K562 treated with DMSO at 1 percent for 4 hours (cell line): ENCODE data around the gene NDUFB10. TPM values are rescaled to one million over a fixed set of nuclear protein-coding genes. Genes with fewer than 3 reads are reported as not detected.

Experiments
- total RNA-seq: library from RNA; unstranded; fragments of 300-600 nt; gene quantifications from 2 replicates; pipeline ENCODE4 v1.2.3, GENCODE V29; 2022; ENCODE audit not compliant: insufficient read depth

Gene NDUFB10
- total RNA-seq: 214 and 219 TPM in 2 replicates

GRCh38 chr16:1959269-1960039, at the start of gene NDUFB10:
NDUFB10 (plus strand) TSS chr16:1959538; CDS start chr16:1959625, 87 bp downstream.

GRCh38 chr16:1918351-1919326, 40.7 kb upstream of the NDUFB10 start, which contains the start of gene HS3ST6:
HS3ST6 (minus strand) TSS chr16:1918415; CDS start chr16:1918323, 92 bp downstream.

GRCh38 chr16:1942810-1943726, 16.3 kb upstream of the NDUFB10 start, which contains the start of gene MSRB1:
MSRB1 (minus strand) TSS chr16:1943199; CDS start chr16:1943156, 43 bp downstream.

GRCh38 chr16:1964506-1965395, 5.4 kb downstream of the NDUFB10 start, which contains the start of gene RPS2:
RPS2 (minus strand) TSS chr16:1964826; CDS start chr16:1964625, 201 bp downstream.

GRCh38 chr16:1966460-1966859, 7.1 kb downstream of the NDUFB10 start, which contains the start of gene RNF151:
RNF151 (plus strand) TSS chr16:1966856; CDS start chr16:1966882, 26 bp downstream.

GRCh38 chr16:1971796-1972489, 12.6 kb downstream of the NDUFB10 start, which contains the start of gene TBL3:
TBL3 (plus strand) TSS chr16:1972053; CDS start chr16:1972165, 112 bp downstream.

GRCh38 chr16:1981398-1981836, 22.1 kb downstream of the NDUFB10 start, which contains the start of gene NOXO1:
NOXO1 (minus strand) TSS chr16:1981469; CDS start chr16:1981179, 290 bp downstream.

GRCh38 chr16:1983544-1984346, 24.4 kb downstream of the NDUFB10 start, which contains the start of gene GFER:
GFER (plus strand) TSS chr16:1984193; CDS start chr16:1984219, 26 bp downstream.

GRCh38 chr16:1989209-1990100, 30.1 kb downstream of the NDUFB10 start, which contains the start of gene SYNGR3:
SYNGR3 (plus strand) TSS chr16:1989970; CDS start chr16:1990103, 133 bp downstream.

GRCh38 chr16:2009791-2010510, 50.6 kb downstream of the NDUFB10 start, which contains the start of gene ZNF598:
ZNF598 (minus strand) TSS chr16:2009821.

Other genes starting within 250 kb of the NDUFB10 start
- gene NME3, start 188.0 kb upstream of the NDUFB10 start, total RNA-seq: 64.2 and 84.8 TPM in 2 replicates
- 5.9 and 6.2 TPM in 2 replicates for gene EME2, start 186.7 kb upstream of the NDUFB10 start, total RNA-seq
- 233 and 260 TPM in 2 replicates for gene MRPS34, start 186.4 kb upstream of the NDUFB10 start, total RNA-seq
- 61.7 and 72.9 TPM in 2 replicates for gene SPSB3, start 177.0 kb upstream of the NDUFB10 start, total RNA-seq
- gene NUBP2, start 176.6 kb upstream of the NDUFB10 start, total RNA-seq: 116 and 132 TPM in 2 replicates
- gene IGFALS, start 165.8 kb upstream of the NDUFB10 start, total RNA-seq: 0.61 and 0.96 TPM in 2 replicates
- gene HAGH, start 132.7 kb upstream of the NDUFB10 start, total RNA-seq: 59.4 and 75.6 TPM in 2 replicates
- gene FAHD1, start 132.3 kb upstream of the NDUFB10 start, total RNA-seq: 12.5 and 17.8 TPM in 2 replicates
- 61.7 and 62.6 TPM in 2 replicates for gene MEIOB, start 87.4 kb upstream of the NDUFB10 start, total RNA-seq
- not detected in 2 replicates for gene HS3ST6, start 41.1 kb upstream of the NDUFB10 start, total RNA-seq
- 55.4 and 70.9 TPM in 2 replicates for gene MSRB1, start 16.3 kb upstream of the NDUFB10 start, total RNA-seq
- 0.47 TPM in 1 of 2 replicates, not detected in the other for gene RPL3L, start 4.8 kb upstream of the NDUFB10 start, total RNA-seq
- gene RPS2, start 5.3 kb downstream of the NDUFB10 start, total RNA-seq: 6,829 and 8,005 TPM in 2 replicates
- not detected in 2 replicates for gene RNF151, start 7.3 kb downstream of the NDUFB10 start, total RNA-seq
- 41.9 and 47.0 TPM in 2 replicates for gene TBL3, start 12.5 kb downstream of the NDUFB10 start, total RNA-seq
- not detected in 2 replicates for gene NOXO1, start 21.9 kb downstream of the NDUFB10 start, total RNA-seq
- gene GFER, start 24.7 kb downstream of the NDUFB10 start, total RNA-seq: 54.4 and 64.7 TPM in 2 replicates
- gene SYNGR3, start 30.4 kb downstream of the NDUFB10 start, total RNA-seq: 30.6 and 35.1 TPM in 2 replicates
- gene ZNF598, start 50.3 kb downstream of the NDUFB10 start, total RNA-seq: 103 and 116 TPM in 2 replicates
- gene NPW, start 60.2 kb downstream of the NDUFB10 start, total RNA-seq: 1.6 and 5.6 TPM in 2 replicates
- gene NHERF2, start 67.4 kb downstream of the NDUFB10 start, total RNA-seq: 28.8 and 29.0 TPM in 2 replicates
- 20.7 and 23.3 TPM in 2 replicates for gene NTHL1, start 88.3 kb downstream of the NDUFB10 start, total RNA-seq
- gene TSC2, start 88.4 kb downstream of the NDUFB10 start, total RNA-seq: 42.5 and 52.7 TPM in 2 replicates
- gene PKD1, start 176.4 kb downstream of the NDUFB10 start, total RNA-seq: 67.2 and 116 TPM in 2 replicates
- 3.5 and 3.9 TPM in 2 replicates for gene RAB26, start 189.1 kb downstream of the NDUFB10 start, total RNA-seq
- 103 and 117 TPM in 2 replicates for gene TRAF7, start 196.2 kb downstream of the NDUFB10 start, total RNA-seq
- 4.2 and 5.4 TPM in 2 replicates for gene CASKIN1, start 237.1 kb downstream of the NDUFB10 start, total RNA-seq
- 73.7 and 84.0 TPM in 2 replicates for gene MLST8, start 245.9 kb downstream of the NDUFB10 start, total RNA-seq